Neural crest cell (in vitro differentiated cells): ENCODE measurements around the gene NKPD1. TPM values are rescaled to one million over a fixed set of nuclear protein-coding genes. Genes with fewer than 3 reads are reported as not detected.

ENCODE experiments used
- DNase-seq: peaks from one replicate; pipeline ENCODE4 v3.0.0; 2021; ENCODE audit warnings: low read depth, mixed read lengths, low spot score
- H3K27ac Mint-ChIP-seq: one replicate; pipeline ENCODE4 v1.8.0; 2021; ENCODE audit warnings: mild to moderate bottlenecking, mixed read lengths; ENCODE audit not compliant: unreplicated experiment
- H3K27me3 Mint-ChIP-seq: 2 replicates; pipeline ENCODE4 v1.8.0; 2021; ENCODE audit warnings: low read depth, mild to moderate bottlenecking, mixed read lengths
- H3K36me3 Mint-ChIP-seq: 2 replicates; pipeline ENCODE4 v1.8.0; 2021; ENCODE audit warnings: low read depth, mild to moderate bottlenecking, mixed read lengths
- H3K4me1 Mint-ChIP-seq: 2 replicates; pipeline ENCODE4 v1.8.0; 2021; ENCODE audit warnings: mixed read lengths
- H3K4me3 Mint-ChIP-seq: one replicate; pipeline ENCODE4 v1.8.0; 2021; ENCODE audit warnings: mild to moderate bottlenecking, mixed read lengths
- H3K9me3 Mint-ChIP-seq: 2 replicates; pipeline ENCODE4 v1.8.0; 2021; ENCODE audit warnings: mixed read lengths
- CTCF ChIP-seq: fragments of 200-600 bp; sonication (generic); conservative IDR thresholded peaks from 2 replicates; pipeline ENCODE4 v1.5.0; 2021; ENCODE audit warnings: antibody characterized with exemption, mild to moderate bottlenecking
- total RNA-seq: library from RNA; stranded (reverse); gene quantifications from 2 replicates; pipeline ENCODE4 v1.2.1, GENCODE V29; 2021

NKPD1 gene
- total RNA-seq, 1 donor from 2014 or later: 0.16 TPM

- H3K4me3 Mint-ChIP-seq: no peak overlapping the region
- no peak overlapping the region for H3K27ac Mint-ChIP-seq
- TF ChIP-seq CTCF: no peak
- no peaks in the 10 kb centered on the region for H3K27me3 Mint-ChIP-seq
- no peaks in the 10 kb centered on the region for H3K9me3 Mint-ChIP-seq
- no peaks in the 10 kb centered on the region for H3K4me1 Mint-ChIP-seq
- DNase-seq: no peak
- no peaks in the 10 kb centered on the region for H3K36me3 Mint-ChIP-seq
Measured at GRCh38 chr19:45126654-45127053, 34.1 kb downstream of the NKPD1 start.

GRCh38 chr19:45125975-45126493 is 34.7 kb downstream of the NKPD1 start:
- peak; percentile 64 for DNase-seq
- no peaks in the 10 kb centered on the region for H3K4me1 Mint-ChIP-seq
- TF ChIP-seq CTCF: peak; percentile 70
- no peak overlapping the region for H3K27ac Mint-ChIP-seq
- H3K9me3 Mint-ChIP-seq: no peaks in the 10 kb centered on the region
- no peaks in the 10 kb centered on the region for H3K36me3 Mint-ChIP-seq
- H3K27me3 Mint-ChIP-seq: no peaks in the 10 kb centered on the region
- no peak overlapping the region for H3K4me3 Mint-ChIP-seq

- H3K4me1 Mint-ChIP-seq: no peaks in the 10 kb centered on the region
- H3K27ac Mint-ChIP-seq: no peak overlapping the region
- H3K36me3 Mint-ChIP-seq: no peaks in the 10 kb centered on the region
- TF ChIP-seq CTCF: no peak
- H3K9me3 Mint-ChIP-seq: no peaks in the 10 kb centered on the region
- H3K27me3 Mint-ChIP-seq: no peaks in the 10 kb centered on the region
- H3K4me3 Mint-ChIP-seq: no peak overlapping the region
- DNase-seq: no peak
Measured at GRCh38 chr19:45125360-45125759, 35.4 kb downstream of the NKPD1 start.

GRCh38 chr19:45124021-45124420 is 36.8 kb downstream of the NKPD1 start:
- H3K9me3 Mint-ChIP-seq: no peaks in the 10 kb centered on the region
- no peaks in the 10 kb centered on the region for H3K4me1 Mint-ChIP-seq
- no peak overlapping the region for H3K4me3 Mint-ChIP-seq
- H3K27ac Mint-ChIP-seq: peak overlapping the region; percentile 43
- H3K27me3 Mint-ChIP-seq: no peaks in the 10 kb centered on the region
- TF ChIP-seq CTCF: no peak
- no peaks in the 10 kb centered on the region for H3K36me3 Mint-ChIP-seq
- no peak for DNase-seq

GRCh38 chr19:45123440-45123850 is 37.3 kb downstream of the NKPD1 start:
- Mint-ChIP-seq H3K27me3 (no peaks in the 10 kb centered on the region), H3K4me3 (no peak overlapping the region), H3K9me3 (no peaks in the 10 kb centered on the region), H3K36me3 (no peaks in the 10 kb centered on the region), H3K27ac (no peak overlapping the region), H3K4me1 (no peaks in the 10 kb centered on the region)
- DNase-seq: no peak
- TF ChIP-seq CTCF: no peak

- DNase-seq: no peak
- no peaks in the 10 kb centered on the region for H3K9me3 Mint-ChIP-seq
- no peak overlapping the region for H3K4me3 Mint-ChIP-seq
- no peaks in the 10 kb centered on the region for H3K36me3 Mint-ChIP-seq
- H3K27ac Mint-ChIP-seq: no peak overlapping the region
- TF ChIP-seq CTCF: no peak
- no peaks in the 10 kb centered on the region for H3K4me1 Mint-ChIP-seq
- H3K27me3 Mint-ChIP-seq: no peaks in the 10 kb centered on the region
Measured at GRCh38 chr19:45122832-45123231, 38.0 kb downstream of the NKPD1 start.
